Measurements from ENCODE around the gene PLEKHJ1. TPM values are rescaled to one million over a fixed set of nuclear protein-coding genes. Genes with fewer than 3 reads are reported as not detected.

Gene PLEKHJ1
- total and polyA plus RNA-seq, 2 of the 13 experiments (the other 11 are each of a cell fraction or from before 2014, with no cell fraction given), result 70.5 to 130 TPM

GRCh38 chr19:2193807-2194206, 42.3 kb downstream of the PLEKHJ1 start (continued):
- TF ChIP-seq, protein P1, sequence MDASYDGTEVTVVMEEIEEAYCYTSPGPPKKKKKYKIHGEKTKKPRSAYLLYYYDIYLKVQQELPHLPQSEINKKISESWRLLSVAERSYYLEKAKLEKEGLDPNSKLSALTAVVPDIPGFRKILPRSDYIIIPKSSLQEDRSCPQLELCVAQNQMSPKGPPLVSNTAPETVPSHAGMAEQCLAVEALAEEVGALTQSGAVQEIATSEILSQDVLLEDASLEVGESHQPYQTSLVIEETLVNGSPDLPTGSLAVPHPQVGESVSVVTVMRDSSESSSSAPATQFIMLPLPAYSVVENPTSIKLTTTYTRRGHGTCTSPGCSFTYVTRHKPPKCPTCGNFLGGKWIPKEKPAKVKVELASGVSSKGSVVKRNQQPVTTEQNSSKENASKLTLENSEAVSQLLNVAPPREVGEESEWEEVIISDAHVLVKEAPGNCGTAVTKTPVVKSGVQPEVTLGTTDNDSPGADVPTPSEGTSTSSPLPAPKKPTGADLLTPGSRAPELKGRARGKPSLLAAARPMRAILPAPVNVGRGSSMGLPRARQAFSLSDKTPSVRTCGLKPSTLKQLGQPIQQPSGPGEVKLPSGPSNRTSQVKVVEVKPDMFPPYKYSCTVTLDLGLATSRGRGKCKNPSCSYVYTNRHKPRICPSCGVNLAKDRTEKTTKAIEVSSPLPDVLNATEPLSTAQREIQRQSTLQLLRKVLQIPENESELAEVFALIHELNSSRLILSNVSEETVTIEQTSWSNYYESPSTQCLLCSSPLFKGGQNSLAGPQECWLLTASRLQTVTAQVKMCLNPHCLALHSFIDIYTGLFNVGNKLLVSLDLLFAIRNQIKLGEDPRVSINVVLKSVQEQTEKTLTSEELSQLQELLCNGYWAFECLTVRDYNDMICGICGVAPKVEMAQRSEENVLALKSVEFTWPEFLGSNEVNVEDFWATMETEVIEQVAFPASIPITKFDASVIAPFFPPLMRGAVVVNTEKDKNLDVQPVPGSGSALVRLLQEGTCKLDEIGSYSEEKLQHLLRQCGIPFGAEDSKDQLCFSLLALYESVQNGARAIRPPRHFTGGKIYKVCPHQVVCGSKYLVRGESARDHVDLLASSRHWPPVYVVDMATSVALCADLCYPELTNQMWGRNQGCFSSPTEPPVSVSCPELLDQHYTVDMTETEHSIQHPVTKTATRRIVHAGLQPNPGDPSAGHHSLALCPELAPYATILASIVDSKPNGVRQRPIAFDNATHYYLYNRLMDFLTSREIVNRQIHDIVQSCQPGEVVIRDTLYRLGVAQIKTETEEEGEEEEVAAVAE (CRISPR knock-in tag; IDR thresholded peaks at IDR 0.05; ENCODE audit: borderline replicate concordance), result no peak

GRCh38 chr19:2192862-2193261, 43.3 kb downstream of the PLEKHJ1 start:
- peaks cover 10% of the 10 kb centered on the region; the same call in 1 of the 2 replicates for H4K20me1 ChIP-seq (ENCODE audit: insufficient read depth, low read length)
- H3K27ac ChIP-seq (ENCODE audit: extremely low read length, insufficient read depth, low read length), result no peak overlapping the region
- no peak overlapping the region for H3K4me3 ChIP-seq (replicated peaks in 1 of 3; ENCODE audit: insufficient read depth in 1 of 3, low read depth in 2 of 3, low read length in 3 of 3)
- H3K36me3 ChIP-seq (replicated peaks in 1 of 2; ENCODE audit: control insufficient read depth in 1 of 2, insufficient read depth in 2 of 2, low read length in 2 of 2), result peaks cover 44 to 73% of the 10 kb centered on the region in 2 experiments; a peak in 4 of 5 replicates
- no TSS peak for BruUV-seq (replicated peaks)
- H3K9ac ChIP-seq (ENCODE audit: insufficient read depth, low read depth, low read length), result no peak overlapping the region
- H3K79me2 ChIP-seq (ENCODE audit: insufficient read depth, low read length), result peaks cover 13% of the 10 kb centered on the region
- H3K9me3 ChIP-seq (ENCODE audit: low read length), result no peaks in the 10 kb centered on the region
- ATAC-seq (no peak), FAIRE-seq (no peak), DNase-seq (ENCODE audit: low spot score) (no peak)
- H3K4me1 ChIP-seq (ENCODE audit: insufficient read depth, low read length), result no peaks in the 10 kb centered on the region
- H2AFZ ChIP-seq (ENCODE audit: low read length), result no peak overlapping the region
- 97% methylated on average over 13 of the region's 17 CpGs for WGBS (ENCODE audit: low lambda C conversion rate)
- in situ Hi-C loops (cut with HindIII; ENCODE audit: extremely low pct_ligation_motif_present, low pct_unique_long_range_greater_than_20kb) (no loop called here), intact Hi-C loops (cut with micrococcal nuclease; ENCODE audit: unreplicated experiment) (no loop called here)
- CTCF ChIA-PET (ENCODE audit: low intra/inter-chr PET ratio, low total read pairs), result no interaction called here
- POLR2A ChIA-PET, result no interaction called here
- no peaks in the 10 kb centered on the region for H3K27me3 ChIP-seq (ENCODE audit: control insufficient read depth in 1 of 2, insufficient read depth in 2 of 2, low read length in 2 of 2)
- TF ChIP-seq CHCHD3 (CRISPR knock-in tag; IDR thresholded peaks at IDR 0.05), result no peak
- TF ChIP-seq SMARCC2 (IDR thresholded peaks at IDR 0.05), result no peak
- TF ChIP-seq ZNF772 (CRISPR knock-in tag; IDR thresholded peaks at IDR 0.05), result no peak
- no peak for TF ChIP-seq ZNF644 (CRISPR knock-in tag; IDR thresholded peaks at IDR 0.05; ENCODE audit: low read depth)
- H3K4me2 ChIP-seq (ENCODE audit: low read depth, low read length), result no peak overlapping the region
